ENCODE results near the gene TNS4. TPM values are rescaled to one million over a fixed set of nuclear protein-coding genes. Genes with fewer than 3 reads are reported as not detected.
A peak's percentile ranks its signal among the peaks of the same experiment; 100 is the strongest.

Gene TNS4
- total and polyA plus RNA-seq, 2 of the 4 experiments (the other 2 are of a cell fraction) = not detected

- Histone ChIP-seq H3K23ac (ENCODE audit: low read depth, low read length) (peak overlapping the region; percentile 53; the same call in 1 of the 2 replicates), H3K4me1 (ENCODE audit: control insufficient read depth, insufficient read depth, low read length) (peaks cover 57% of the 10 kb centered on the region), H3K56ac (ENCODE audit: extremely low read depth, insufficient read depth, low read length) (no peak overlapping the region), H3K18ac (ENCODE audit: low read depth, low read length) (peak overlapping the region; percentile 35; the same call in 1 of the 2 replicates), H2AFZ (replicated peaks; ENCODE audit: low read length, poor library complexity) (no peak overlapping the region), H2AK9ac (replicated peaks; ENCODE audit: low read depth, low read length, poor library complexity) (peak overlapping the region; percentile 61), H3K9me3 (ENCODE audit: control insufficient read depth, insufficient read depth, low read length) (no peaks in the 10 kb centered on the region), H3K36me3 (ENCODE audit: control insufficient read depth, insufficient read depth, low read length) (peaks cover 71% of the 10 kb centered on the region), H3K4me2 (ENCODE audit: low read depth, low read length) (peak overlapping the region; percentile 4; the same call in 1 of the 2 replicates), H3K9ac (ENCODE audit: low read depth, low read length) (no peak overlapping the region), H3K14ac (replicated peaks; ENCODE audit: low read depth, low read length) (peak overlapping the region; percentile 64; the same call in 1 of the 2 replicates), H2BK120ac (ENCODE audit: low read depth, low read length) (peak overlapping the region; percentile 72), H2AK5ac (ENCODE audit: low read depth, low read length) (peak overlapping the region; percentile 77), H3K27ac (ENCODE audit: insufficient read depth, low read length) (peak overlapping the region; percentile 4), H3K9me1 (ENCODE audit: insufficient read depth, low read length) (peaks cover 58% of the 10 kb centered on the region), H2BK5ac (ENCODE audit: low read depth, low read length, poor library complexity, severe bottlenecking) (peak overlapping the region; percentile 54), H4K20me1 (ENCODE audit: insufficient read depth, low read length) (peaks cover 84% of the 10 kb centered on the region), H4K5ac (ENCODE audit: low read depth, low read length) (peak overlapping the region; percentile 38), H2BK15ac (ENCODE audit: low read depth, low read length) (no peak overlapping the region), H4K91ac (ENCODE audit: insufficient read depth, low read depth, low read length) (0 out of 2 replicates have a peak overlapping the region, but pooled peaks have one; percentile 21), H3K4ac (ENCODE audit: low read depth, low read length) (peak overlapping the region; percentile 67), H3K4me3 (ENCODE audit: insufficient read depth, low read depth, low read length) (no peak overlapping the region), H3K27me3 (ENCODE audit: control insufficient read depth, insufficient read depth, low read length) (no peaks in the 10 kb centered on the region), H3K79me1 (ENCODE audit: low read depth in 1 of 2, low read length in 2 of 2) (peaks cover 29 to 90% of the 10 kb centered on the region in 2 experiments), H2BK20ac (ENCODE audit: low read depth, low read length) (peak overlapping the region; percentile 38; the same call in 1 of the 2 replicates), H4K8ac (ENCODE audit: low read depth in 2 of 2, low read length in 2 of 2) (peak overlapping the region in 1 of 2 experiments; percentile 36; a peak in 2 of 4 replicates)
- ATAC-seq (ENCODE audit: low read depth) = peak; percentile 22
- BruUV-seq (replicated peaks) = no TSS peak
- dilution Hi-C loops (cut with HindIII; ENCODE audit: low sequenced_read_pairs, unreplicated experiment) = no loop called here
- ChIA-PET CTCF (interaction anchor here (0.6 kb wide), 1 partner anchor 17 kb away, joined by 6 read pairs; no protein-coding TSS in a partner anchor), POLR2A (ENCODE audit: unreplicated experiment) (interaction anchor here (0.6 kb wide), 1 partner anchor 773 kb away, joined by 3 read pairs; no protein-coding TSS in a partner anchor)
- intact Hi-C loops (cut with micrococcal nuclease) = no loop called here
- DNase-seq = peak; percentile 93
- in situ Hi-C loops (cut with MboI; ENCODE audit: low sequenced_read_pairs) = no loop called here
- 57% methylated on average over 3 of the region's 7 CpGs; no CpG with 5 or more reads in 1 of the 2 experiments for WGBS, 2 experiments (ENCODE audit: extremely low coverage in 2 of 2, insufficient read length in 1 of 2)
- no peak; the same call in 1 of the 2 replicates for TF ChIP-seq POLR2A (IDR thresholded peaks at IDR 0.05; ENCODE audit: low read depth, low read length)
- no peak for TF ChIP-seq BHLHE40 (IDR thresholded peaks at IDR 0.05; ENCODE audit: low read depth, low read length)
- no peak for TF ChIP-seq RFX5 (IDR thresholded peaks at IDR 0.05; ENCODE audit: low read depth, low read length)
- no peak for TF ChIP-seq CHD1 (IDR thresholded peaks at IDR 0.05; ENCODE audit: low read depth, low read length)
- no peak for TF ChIP-seq CEBPB (IDR thresholded peaks at IDR 0.05; ENCODE audit: low read depth, low read length)
- TF ChIP-seq CTCF (conservative IDR thresholded peaks at IDR 0.05; ENCODE audit: low read depth, low read length) = no peak
- TF ChIP-seq MAZ (IDR thresholded peaks at IDR 0.05; ENCODE audit: borderline replicate concordance, low read depth, low read length) = no peak
- 0 out of 2 replicates have a peak, but pooled peaks have one; percentile 7 for TF ChIP-seq FOS (IDR thresholded peaks at IDR 0.05; ENCODE audit: low read depth, low read length)
- peak; percentile 23; the same call in 1 of the 2 replicates for TF ChIP-seq NFE2L2 (IDR thresholded peaks at IDR 0.05; ENCODE audit: low read depth, low read length)
- TF ChIP-seq USF2 (IDR thresholded peaks at IDR 0.05; ENCODE audit: low read depth, low read length) = no peak
- no peak for TF ChIP-seq MAFK (IDR thresholded peaks at IDR 0.05; ENCODE audit: low read depth, low read length)
- TF ChIP-seq RAD21 (IDR thresholded peaks at IDR 0.05; ENCODE audit: low read length) = no peak
- no peak for TF ChIP-seq MXI1 (IDR thresholded peaks at IDR 0.05; ENCODE audit: borderline replicate concordance, low read depth, low read length)
Measured at GRCh38 chr17:40452216-40452787, 49.1 kb downstream of the TNS4 start.
